GM18951 (cell line): ENCODE data around the gene C3orf70.
"Not testable (repeated sequence)": the region's sequence is repeated elsewhere in the genome, so short reads cannot be mapped to it uniquely, and the experiment has no call there.

Experiments used
- POLR2A ChIP-seq: IDR thresholded peaks from 4 replicates; pipeline ENCODE4 v1.6.1; 2011; ENCODE audit warnings: mild to moderate bottlenecking; ENCODE audit not compliant: insufficient read length, insufficient read depth; ENCODE audit errors: extremely low read depth
- in situ Hi-C: fragments of 300-500 bp; cut with MboI; formaldehyde crosslinking; loops from one replicate; pipeline ENCODE4 v1.12.0; 2022; ENCODE audit warnings: low sequenced_read_pairs, mixed read lengths, inconsistent platforms; ENCODE audit not compliant: unreplicated experiment

The C3orf70 gene

GRCh38 chr3:185137821-185138220 is 15.0 kb downstream of the C3orf70 start:
- in situ Hi-C loops, result no loop called here

DNA sequence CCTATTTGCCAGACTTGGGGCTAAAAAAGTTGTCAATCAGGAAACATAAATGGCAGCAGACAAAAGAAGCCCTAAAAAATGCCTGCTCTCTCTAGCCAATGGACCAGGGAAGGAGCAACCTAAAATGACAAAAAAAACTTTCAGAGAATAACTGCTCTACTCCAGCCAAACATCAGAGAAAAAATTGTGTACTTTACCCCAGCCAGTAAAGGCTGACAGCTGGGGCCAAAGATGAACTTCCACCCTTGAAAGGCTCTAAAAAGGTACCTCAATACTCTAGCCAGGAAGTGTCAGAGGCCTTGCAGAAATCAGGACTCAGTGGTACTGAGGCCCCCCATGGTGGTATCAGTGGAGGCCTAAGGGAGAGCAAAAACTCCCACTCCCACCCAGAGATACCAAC is 18.4 kb downstream of the C3orf70 start:
- in situ Hi-C loops, result no loop called here
- no peak for TF ChIP-seq POLR2A

More at GRCh38 chr3:185137821-185138220, 15.0 kb downstream of the C3orf70 start:
- no peak for TF ChIP-seq POLR2A

DNA sequence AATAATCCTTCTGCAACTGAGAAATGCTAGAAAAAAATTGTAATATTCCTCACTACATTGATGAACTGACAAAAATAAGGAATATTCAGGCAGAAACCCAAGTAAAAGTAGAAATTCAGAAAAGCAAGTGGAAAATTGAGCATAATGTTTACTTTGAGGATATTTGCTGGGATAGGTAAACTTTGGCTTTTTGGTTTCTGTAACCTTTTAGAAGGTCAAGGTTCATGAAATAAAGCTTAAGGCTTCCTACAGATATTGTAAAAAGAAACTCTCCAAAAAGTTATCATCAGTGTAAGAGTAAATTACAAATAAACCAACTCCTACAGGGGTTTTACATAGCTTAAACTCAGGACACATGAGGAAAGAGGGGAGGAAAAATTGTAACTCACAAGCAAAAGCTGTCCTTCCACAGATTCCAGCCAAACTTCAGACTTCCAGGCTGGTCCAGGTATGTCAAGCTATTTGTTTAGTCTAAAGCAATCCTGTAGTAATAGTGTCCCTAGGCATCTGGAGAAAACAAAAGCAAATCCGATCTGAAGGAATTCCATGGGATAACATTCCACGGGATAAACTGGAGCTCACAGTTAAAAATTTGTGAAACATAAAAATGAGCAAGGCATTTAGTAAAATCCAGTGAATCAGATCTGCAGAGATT is 21.1 kb downstream of the C3orf70 start:
- in situ Hi-C loops, result no loop called here
- no peak for TF ChIP-seq POLR2A

- in situ Hi-C loops, result no loop called here
- no peak for TF ChIP-seq POLR2A
These were observed 23.8 kb downstream of the C3orf70 start for GRCh38 chr3:185129083-185129482.

- no peak for TF ChIP-seq POLR2A
- in situ Hi-C loops, result no loop called here
These were observed 26.7 kb downstream of the C3orf70 start for GRCh38 chr3:185126201-185126600.

DNA sequence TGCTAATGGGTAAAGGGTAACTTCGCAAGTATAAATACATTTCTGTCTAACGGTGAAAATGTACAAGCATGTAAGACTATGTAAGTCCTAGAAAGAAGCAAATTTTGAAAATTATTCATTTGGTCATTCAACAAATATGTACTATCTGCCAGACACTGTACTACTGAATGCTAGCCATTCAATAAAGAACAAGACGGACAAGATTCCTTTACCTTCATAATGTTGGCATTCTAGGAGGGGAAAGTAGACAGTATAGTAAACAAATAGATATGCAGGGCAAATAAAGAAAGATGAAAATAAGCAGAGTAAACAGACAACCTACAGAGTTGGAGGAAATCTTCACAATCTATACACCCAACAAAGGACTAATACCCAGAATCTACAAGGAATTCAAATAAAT is 32.7 kb downstream of the C3orf70 start:
- no peak for TF ChIP-seq POLR2A
- in situ Hi-C loops, result no loop called here

DNA sequence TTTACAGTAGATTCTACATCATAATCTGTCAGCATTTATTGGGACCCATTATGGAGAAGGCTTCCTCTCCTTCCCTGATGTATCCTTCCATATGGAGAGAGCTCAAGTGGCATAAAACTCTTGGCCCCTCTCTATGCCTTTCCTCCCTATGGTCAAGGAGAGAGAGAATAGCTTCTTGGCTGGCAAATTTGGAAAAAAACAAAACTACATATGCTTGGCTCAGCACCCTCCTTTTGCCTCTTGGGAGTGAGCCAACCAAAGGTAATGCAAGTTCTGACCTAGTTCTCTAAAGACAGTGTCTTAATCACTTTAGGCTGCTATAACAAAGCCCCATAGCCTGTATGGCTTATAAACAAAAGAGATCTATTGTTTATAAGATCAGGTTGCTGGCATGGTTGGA is 37.5 kb downstream of the C3orf70 start:
- no peak for TF ChIP-seq POLR2A
- in situ Hi-C loops, result no loop called here

GRCh38 chr3:185114756-185115155 is 38.1 kb downstream of the C3orf70 start:
- in situ Hi-C loops, result no loop called here
- no peak for TF ChIP-seq POLR2A

GRCh38 chr3:185112186-185112585 is 40.7 kb downstream of the C3orf70 start:
- TF ChIP-seq POLR2A, result no peak
- in situ Hi-C loops, result no loop called here

GRCh38 chr3:185109012-185109411 is 43.8 kb downstream of the C3orf70 start:
- in situ Hi-C loops, result not testable (repeated sequence)

DNA sequence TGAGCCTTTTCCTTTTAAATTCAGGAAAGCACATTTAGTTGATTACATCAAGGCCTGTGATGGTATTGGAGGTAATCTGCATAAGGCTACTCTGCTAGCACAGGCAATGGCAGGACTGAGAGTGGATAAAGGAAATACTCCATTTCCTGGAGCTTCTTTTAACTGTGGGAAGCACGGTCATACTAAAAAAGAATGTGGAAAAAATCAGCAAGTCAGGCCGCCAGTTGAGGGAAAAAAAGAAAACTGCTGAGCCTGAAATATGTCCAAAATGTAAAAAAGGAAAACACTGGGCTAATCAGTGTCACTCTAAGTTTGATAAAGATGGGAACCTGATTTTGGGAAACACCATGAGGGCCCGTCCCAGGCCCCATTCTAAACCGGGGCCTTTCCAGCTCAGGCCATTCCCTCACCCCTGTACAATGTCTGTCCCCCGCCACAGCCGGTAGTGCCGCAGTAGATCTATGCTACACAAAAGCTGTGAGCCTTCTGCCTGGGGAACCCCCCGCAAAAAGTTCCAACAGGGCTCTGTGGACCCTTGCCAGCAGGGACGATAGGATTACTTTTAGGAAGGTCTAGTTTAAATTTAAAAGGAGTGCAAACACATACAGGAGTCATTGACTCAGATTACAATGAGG is 46.5 kb downstream of the C3orf70 start:
- in situ Hi-C loops, result not testable (repeated sequence)

DNA sequence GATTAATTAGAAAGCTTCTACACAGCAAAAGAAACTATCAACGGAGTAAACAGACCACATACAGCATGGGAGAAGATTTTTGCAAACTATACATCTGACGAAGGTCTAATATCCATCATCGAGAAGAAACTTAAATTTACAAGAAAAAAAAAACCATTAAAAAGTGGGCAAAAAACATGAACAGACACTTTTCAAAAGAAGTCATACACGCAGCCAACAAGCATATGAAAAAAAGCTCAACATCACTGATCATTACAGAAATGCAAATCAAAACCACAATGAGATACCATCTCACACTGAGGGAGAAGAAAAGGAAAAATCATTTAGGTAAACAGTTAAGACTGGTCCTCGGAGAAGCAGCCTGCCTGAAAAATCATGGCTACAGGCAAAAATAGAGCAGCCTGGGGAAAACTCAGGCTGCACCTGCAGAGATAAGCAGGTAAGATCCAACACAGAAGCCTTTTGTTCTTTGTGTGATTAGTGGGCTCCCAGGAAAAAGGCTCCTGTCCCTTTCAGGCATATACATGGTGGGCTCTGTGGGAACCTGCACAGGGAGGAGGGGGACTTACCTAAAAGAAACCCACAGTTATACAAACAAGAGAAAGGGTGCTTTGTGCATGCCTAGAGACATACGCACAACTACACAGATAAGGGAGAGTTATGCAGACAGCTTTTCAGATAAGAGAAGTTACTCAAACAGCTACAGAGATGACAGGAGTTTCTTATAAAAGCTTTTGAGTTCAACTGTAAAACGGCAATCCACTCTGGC is 49.3 kb downstream of the C3orf70 start:
- TF ChIP-seq POLR2A, result no peak
- in situ Hi-C loops, result no loop called here

DNA sequence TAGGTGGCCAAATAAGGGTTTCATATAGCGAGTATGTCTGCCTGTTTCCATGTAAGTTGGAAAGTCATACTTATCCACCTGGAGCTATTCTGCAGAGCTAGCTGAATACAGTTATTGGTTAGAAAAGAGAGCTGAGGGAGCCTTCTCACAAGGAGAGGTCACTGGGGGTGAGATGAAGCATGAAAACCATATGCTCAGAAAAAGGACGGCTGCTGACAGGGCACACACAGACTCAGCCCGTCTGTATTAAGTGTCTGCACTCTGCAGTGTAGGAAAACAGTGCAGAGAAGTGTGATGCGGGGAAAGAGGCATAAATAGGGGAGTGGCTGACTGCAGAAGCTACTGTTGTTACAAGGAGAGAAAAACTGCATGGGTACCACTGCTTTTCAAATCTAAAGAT is 58.2 kb downstream of the C3orf70 start:
- in situ Hi-C loops, result no loop called here

GRCh38 chr3:185093116-185093515 is 59.7 kb downstream of the C3orf70 start:
- TF ChIP-seq POLR2A, result no peak
- in situ Hi-C loops, result no loop called here

More for the DNA sequence above, 58.2 kb downstream of the C3orf70 start:
- TF ChIP-seq POLR2A, result no peak
